Liver (tissue), 9 donors: ENCODE results near the gene SMC6. TPM values are rescaled to one million over a fixed set of nuclear protein-coding genes. Genes with fewer than 3 reads are reported as not detected.

Experiments
- DNase-seq: peaks from one replicate; pipeline ENCODE4 v3.0.0-alpha.2; 2017; ENCODE audit warnings: low spot score
- H3K27ac ChIP-seq, 2 donors: one replicate each; pipeline ENCODE4 v1.7.0; 2013; ENCODE audit warnings: inconsistent platforms in 2 of 2, low read length in 2 of 2, control low read depth in 1 of 2, low read depth in 1 of 2, mild to moderate bottlenecking in 1 of 2
- H3K27me3 ChIP-seq, 4 donors: one replicate each; pipeline versions ENCODE4 v1.6.1 to v1.7.0; 2013; ENCODE audit warnings: low read length in 3 of 4, inconsistent platforms in 1 of 4, mild to moderate bottlenecking in 1 of 4, moderate library complexity in 1 of 4; ENCODE audit not compliant: control insufficient read depth in 4 of 4, insufficient read depth in 4 of 4
- H3K36me3 ChIP-seq, 4 donors: one replicate each; pipeline versions ENCODE4 v1.6.1 to v1.7.0; 2013; ENCODE audit warnings: low read length in 3 of 4, mild to moderate bottlenecking in 3 of 4, low read depth in 1 of 4, moderate library complexity in 1 of 4; ENCODE audit not compliant: control insufficient read depth in 4 of 4, insufficient read depth in 3 of 4
- H3K4me1 ChIP-seq, 4 donors: one replicate each; pipeline versions ENCODE4 v1.6.1 to v1.7.0; 2013; ENCODE audit warnings: low read length in 3 of 4, mild to moderate bottlenecking in 3 of 4, moderate library complexity in 1 of 4; ENCODE audit not compliant: control insufficient read depth in 4 of 4, insufficient read depth in 4 of 4
- H3K4me3 ChIP-seq, 3 donors: one replicate each; pipeline versions ENCODE4 v1.6.1 to v1.7.0; 2013; ENCODE audit warnings: low read length in 3 of 3, control low read depth in 1 of 3, low read depth in 1 of 3, mild to moderate bottlenecking in 1 of 3
- H3K9ac ChIP-seq, 2 donors: one replicate each; pipeline ENCODE4 v1.7.0; 2013; ENCODE audit warnings: low read length in 2 of 2, mild to moderate bottlenecking in 2 of 2, moderate library complexity in 2 of 2, control low read depth in 1 of 2, low read depth in 1 of 2
- H3K9me3 ChIP-seq, 4 donors: one replicate each; pipeline versions ENCODE4 v1.6.1 to v1.7.0; 2013; ENCODE audit warnings: low read length in 3 of 4; ENCODE audit not compliant: control insufficient read depth in 4 of 4
- ATF3 ChIP-seq: IDR thresholded peaks from 2 replicates; pipeline ENCODE4 v1.6.1; 2016; ENCODE audit warnings: antibody characterized with exemption
- CTCF ChIP-seq: fragments of 150-350 bp; IDR thresholded peaks from 2 replicates; pipeline ENCODE4 v1.5.1; 2017; ENCODE audit warnings: improper control_type of control experiment, low read depth, low read length; ENCODE audit not compliant: missing input control
- EGR1 ChIP-seq, 2 donors: IDR thresholded peaks; 2 replicates each; pipeline ENCODE4 v1.6.1; 2016 to 2018; ENCODE audit warnings: antibody characterized with exemption in 2 of 2, low read depth in 2 of 2
- FOXA1 ChIP-seq: IDR thresholded peaks from 2 replicates; pipeline ENCODE4 v1.6.1; 2016; ENCODE audit warnings: antibody characterized with exemption
- FOXA2 ChIP-seq: IDR thresholded peaks from 2 replicates; pipeline ENCODE4 v1.6.1; 2016; ENCODE audit warnings: antibody characterized with exemption
- GABPA ChIP-seq, 2 donors: IDR thresholded peaks in 1 of 2; conservative IDR thresholded peaks in 1 of 2; 2 replicates each; pipeline ENCODE4 v1.6.1; 2016; ENCODE audit warnings: antibody characterized with exemption in 2 of 2, mild to moderate bottlenecking in 1 of 2, moderate library complexity in 1 of 2
- HNF4A ChIP-seq, 2 donors: conservative IDR thresholded peaks; 2 replicates each; pipeline ENCODE4 v1.6.1; 2016; ENCODE audit warnings: antibody characterized with exemption in 2 of 2, mild to moderate bottlenecking in 2 of 2
- HNF4G ChIP-seq: IDR thresholded peaks from 2 replicates; pipeline ENCODE4 v1.6.1; 2016; ENCODE audit warnings: antibody characterized with exemption
- JUND ChIP-seq, 2 donors: IDR thresholded peaks; 2 replicates each; pipeline ENCODE4 v1.6.1; 2016; ENCODE audit warnings: antibody characterized with exemption in 2 of 2
- MAX ChIP-seq: IDR thresholded peaks from 2 replicates; pipeline ENCODE4 v1.6.1; 2016; ENCODE audit warnings: antibody characterized with exemption
- NR2F2 ChIP-seq: IDR thresholded peaks from 2 replicates; pipeline ENCODE4 v1.6.1; 2016; ENCODE audit warnings: antibody characterized with exemption
- RAD21 ChIP-seq, 2 donors: IDR thresholded peaks; 2 replicates each; pipeline ENCODE4 v1.6.1; 2016; ENCODE audit warnings: antibody characterized with exemption in 2 of 2, mild to moderate bottlenecking in 2 of 2
- REST ChIP-seq: IDR thresholded peaks from 2 replicates; pipeline ENCODE4 v1.6.1; 2016; ENCODE audit warnings: antibody characterized with exemption, mild to moderate bottlenecking
- RXRA ChIP-seq, 2 donors: IDR thresholded peaks; 2 replicates each; pipeline ENCODE4 v1.6.1; 2017 to 2018; ENCODE audit warnings: antibody characterized with exemption in 2 of 2, mild to moderate bottlenecking in 1 of 2
- SP1 ChIP-seq: IDR thresholded peaks from 2 replicates; pipeline ENCODE4 v1.6.1; 2018; ENCODE audit warnings: antibody characterized with exemption, mild to moderate bottlenecking
- TAF1 ChIP-seq: conservative IDR thresholded peaks from 2 replicates; pipeline ENCODE4 v1.6.1; 2016; ENCODE audit warnings: antibody characterized with exemption, mild to moderate bottlenecking
- YY1 ChIP-seq: IDR thresholded peaks from 2 replicates; pipeline ENCODE4 v1.6.1; 2016; ENCODE audit warnings: antibody characterized with exemption, mild to moderate bottlenecking
- ZBTB33 ChIP-seq: IDR thresholded peaks from 2 replicates; pipeline ENCODE4 v1.6.1; 2016; ENCODE audit warnings: antibody characterized with exemption
- WGBS: extraction: QIAGEN DNeasy Blood & Tissue Kit; methylation state at CpG from one replicate; pipeline ENCODE4 v1.1.7; 2013; 5-methylcytosine and 5-hydroxymethylcytosine counted together
- polyA plus RNA-seq, 2 donors: library from polyadenylated mRNA; stranded (reverse) in 1 of 2; unstranded in 1 of 2; fragments of 200-250 nt in 1 of 2; fragments of >200 nt in 1 of 2; fragmentation: Nextera tagmentation in 1 of 2; extraction: Ambion mirVana in 1 of 2; gene quantifications; one replicate each; pipeline versions ENCODE4 v1.2.1 to v1.2.3, GENCODE V29; 2013 to 2015
- total RNA-seq, 2 donors: library from RNA; depleted of rRNA; stranded (reverse); fragments of >200 nt; gene quantifications; one replicate each; pipeline ENCODE4 v1.2.3, GENCODE V29; 2014
- donor health status: healthy.
- donor health status: healthy.
- donor health status: healthy.
- donor health status: healthy.
- donor health status: healthy.

The SMC6 gene
- total and polyA plus RNA-seq, 4 donors, result 2.6 to 22.3 (median 11.0) TPM

- no peak overlapping the region for H3K4me3 ChIP-seq
- H3K9me3 ChIP-seq, result no peaks in the 10 kb centered on the region
- no peak for DNase-seq
- H3K27me3 ChIP-seq, result no peaks in the 10 kb centered on the region
- H3K27ac ChIP-seq, result no peak overlapping the region
- H3K9ac ChIP-seq, result no peak overlapping the region
- TF ChIP-seq RAD21 (IDR thresholded peaks at IDR 0.05) (no peak), ZBTB33 (no peak), EGR1 (IDR thresholded peaks at IDR 0.05; ENCODE audit: low read depth in 2 of 2) (no peak), FOXA1 (no peak), CTCF (no peak), YY1 (no peak), GABPA (IDR thresholded peaks at IDR 0.05 in 1 of 2, conservative IDR thresholded peaks at IDR 0.05 in 1 of 2) (no peak), TAF1 (no peak), FOXA2 (no peak), RXRA (IDR thresholded peaks at IDR 0.05) (no peak), REST (no peak), MAX (no peak), JUND (IDR thresholded peaks at IDR 0.05) (no peak), ATF3 (no peak), NR2F2 (no peak), SP1 (no peak), HNF4A (conservative IDR thresholded peaks at IDR 0.05) (no peak), HNF4G (no peak)
- no peaks in the 10 kb centered on the region for H3K4me1 ChIP-seq
- H3K36me3 ChIP-seq, result no peaks in the 10 kb centered on the region
- 87% methylated on average over 5 of the region's 5 CpGs for WGBS
Measured at GRCh38 chr2:17617516-17617915, 136.1 kb downstream of the SMC6 start.

GRCh38 chr2:17616405-17616804 lies 137.2 kb downstream of the SMC6 start:
- H3K4me1 ChIP-seq, result no peaks in the 10 kb centered on the region
- no peak for TF ChIP-seq HNF4A (conservative IDR thresholded peaks at IDR 0.05)
- no peak for TF ChIP-seq SP1
- no peak for TF ChIP-seq RAD21 (IDR thresholded peaks at IDR 0.05)
- no peak for TF ChIP-seq ATF3
- no peak for TF ChIP-seq RXRA (IDR thresholded peaks at IDR 0.05)
- WGBS, result 94% methylated on average over 1 of the region's 1 CpG

More at GRCh38 chr2:17616405-17616804, 137.2 kb downstream of the SMC6 start:
- Histone ChIP-seq H3K4me3 (no peak overlapping the region), H3K27me3 (no peaks in the 10 kb centered on the region), H3K36me3 (no peaks in the 10 kb centered on the region), H3K27ac (no peak overlapping the region), H3K9ac (no peak overlapping the region), H3K9me3 (no peaks in the 10 kb centered on the region)
- no peak for DNase-seq
